Upper lobe of left lung (tissue), 6 donors: ENCODE results near the gene PBX4. TPM values are rescaled to one million over a fixed set of nuclear protein-coding genes. Genes with fewer than 3 reads are reported as not detected.

Experiments
- ATAC-seq, 2 donors: fragments of 200-7000 bp; cut with Tn5 transposase; one replicate each; pipeline ENCODE4 v1.9.1; 2022; ENCODE audit warnings: mild to moderate bottlenecking in 2 of 2, moderate library complexity in 2 of 2; ENCODE audit not compliant: low FRiP score in 2 of 2
- DNase-seq, 2 donors: peaks; one replicate each; pipeline ENCODE4 v3.0.0-alpha.2; 2019 to 2020
- H3K27ac ChIP-seq, 4 donors: fragments of 200-600 bp; sonication (generic); one replicate each; pipeline ENCODE4 v1.5.1; 2016 to 2019
- H3K27me3 ChIP-seq, 4 donors: fragments of 200-600 bp; sonication (generic); one replicate each; pipeline ENCODE4 v1.5.1; 2017 to 2019
- H3K36me3 ChIP-seq, 4 donors: fragments of 200-600 bp; sonication (generic); one replicate each; pipeline ENCODE4 v1.5.1; 2016 to 2019
- H3K4me1 ChIP-seq, 4 donors: fragments of 200-600 bp; sonication (generic); one replicate each; pipeline ENCODE4 v1.5.1; 2018 to 2019
- H3K4me3 ChIP-seq, 4 donors: fragments of 200-600 bp; sonication (generic); one replicate each; pipeline ENCODE4 v1.5.1; 2017 to 2019; ENCODE audit warnings: mild to moderate bottlenecking in 2 of 4, moderate library complexity in 1 of 4
- H3K9me3 ChIP-seq, 4 donors: fragments of 200-600 bp; sonication (generic); one replicate each; pipeline ENCODE4 v1.5.1; 2018 to 2019
- CTCF ChIP-seq, 6 experiments: fragments of 450-650 bp in 4 of 6; fragments of 200-600 bp in 2 of 6; sonication (generic) in 2 of 6; IDR thresholded peaks; one replicate each; pipeline ENCODE4 v1.5.1; 2016 to 2019; ENCODE audit warnings: antibody characterized with exemption in 6 of 6
- EP300 ChIP-seq, 4 donors: sonication (generic); formaldehyde crosslinking; IDR thresholded peaks; one replicate each; pipeline ENCODE4 v1.5.1; 2017; ENCODE audit warnings: antibody characterized with exemption in 4 of 4, control low read depth in 2 of 4
- POLR2A ChIP-seq, 4 donors: fragments of 450-650 bp; IDR thresholded peaks; one replicate each; pipeline ENCODE4 v1.5.1; 2016 to 2017; ENCODE audit warnings: antibody characterized with exemption in 4 of 4, mild to moderate bottlenecking in 2 of 4
- POLR2AphosphoS5 ChIP-seq, 2 donors: sonication (generic); formaldehyde crosslinking; IDR thresholded peaks; one replicate each; pipeline ENCODE4 v1.5.1; 2017; ENCODE audit warnings: antibody characterized with exemption in 2 of 2
- WGBS, 2 donors: methylation state at CpG; one replicate each; pipeline ENCODE4 v1.1.5; 2017 to 2018; 5-methylcytosine and 5-hydroxymethylcytosine counted together
- total RNA-seq, 6 donors: library from RNA; depleted of rRNA in 4 of 6; stranded (reverse); fragments of >200 nt in 4 of 6; gene quantifications; one replicate each; pipeline versions ENCODE4 v1.1.0 to v1.2.1, GENCODE V29; 2016 to 2021
- donor health status: DM: no; HTN: no; CAD: no; lungs with moderate emphysema.
- donor health status: DM: no; HTN: yes; CAD: no; lungs with severe emphysema.

The PBX4 gene
- total RNA-seq, 6 donors from 2014 or later, result 2.0 to 30.4 (median 5.8) TPM

- ATAC-seq (no peak), DNase-seq (no peak)
- Histone ChIP-seq H3K4me3 (no peak overlapping the region), H3K9me3 (no peaks in the 10 kb centered on the region), H3K27ac (no peak overlapping the region), H3K27me3 (no peaks in the 10 kb centered on the region), H3K36me3 (peaks cover 0 to 9% (median 2%) of the 10 kb centered on the region in 4 donors), H3K4me1 (no peaks in the 10 kb centered on the region)
- 75 to 83% methylated on average over 7 of the region's 7 CpGs for WGBS, 2 donors
- TF ChIP-seq POLR2A (IDR thresholded peaks at IDR 0.05) (no peak), EP300 (IDR thresholded peaks at IDR 0.05) (no peak), CTCF (IDR thresholded peaks at IDR 0.05) (no peak), POLR2AphosphoS5 (IDR thresholded peaks at IDR 0.05) (no peak)
These were observed 52.2 kb downstream of the PBX4 start for GRCh38 chr19:19566306-19566705.

- no peak overlapping the region for H3K4me3 ChIP-seq
- peak in 1 of 2 donors; percentile 6 for ATAC-seq
- H3K27me3 ChIP-seq, result no peaks in the 10 kb centered on the region
- no peak overlapping the region for H3K27ac ChIP-seq
- H3K36me3 ChIP-seq, result peaks cover 0 to 4% (median 2%) of the 10 kb centered on the region in 4 donors
- DNase-seq, result no peak
- no peaks in the 10 kb centered on the region for H3K4me1 ChIP-seq
- H3K9me3 ChIP-seq, result no peaks in the 10 kb centered on the region
- TF ChIP-seq POLR2AphosphoS5 (IDR thresholded peaks at IDR 0.05) (no peak), EP300 (IDR thresholded peaks at IDR 0.05) (no peak), POLR2A (IDR thresholded peaks at IDR 0.05) (no peak), CTCF (IDR thresholded peaks at IDR 0.05) (no peak)
- WGBS, 2 donors, result 94 to 96% methylated on average over 15 to 17 of the region's 17 CpGs
These were observed 55.1 kb downstream of the PBX4 start for GRCh38 chr19:19563348-19563848.

- peaks cover 0 to 4% (median 2%) of the 10 kb centered on the region in 4 donors for H3K36me3 ChIP-seq
- no peak overlapping the region for H3K4me3 ChIP-seq
- ATAC-seq (peak; percentile 6 to 12), DNase-seq (no peak)
- no peaks in the 10 kb centered on the region for H3K27me3 ChIP-seq
- H3K9me3 ChIP-seq, result no peaks in the 10 kb centered on the region
- 78 to 80% methylated on average over 13 to 17 of the region's 17 CpGs for WGBS, 2 donors
- TF ChIP-seq EP300 (IDR thresholded peaks at IDR 0.05) (no peak), CTCF (IDR thresholded peaks at IDR 0.05) (peak in 1 of 6 experiments; percentile 14)
- no peaks in the 10 kb centered on the region for H3K4me1 ChIP-seq
- no peak overlapping the region for H3K27ac ChIP-seq
These were observed 55.7 kb downstream of the PBX4 start for GRCh38 chr19:19562665-19563347.

- Histone ChIP-seq H3K27ac (no peak overlapping the region), H3K36me3 (peaks cover 0 to 4% (median under 1%) of the 10 kb centered on the region in 4 donors), H3K4me1 (no peaks in the 10 kb centered on the region), H3K27me3 (no peaks in the 10 kb centered on the region), H3K9me3 (no peaks in the 10 kb centered on the region), H3K4me3 (no peak overlapping the region)
- TF ChIP-seq POLR2AphosphoS5 (IDR thresholded peaks at IDR 0.05), result no peak
- no peak for TF ChIP-seq EP300 (IDR thresholded peaks at IDR 0.05)
- TF ChIP-seq POLR2A (IDR thresholded peaks at IDR 0.05), result no peak
- TF ChIP-seq CTCF (IDR thresholded peaks at IDR 0.05), result no peak
- DNase-seq, result no peak
- ATAC-seq, result no peak
- WGBS, 2 donors, result 82 to 88% methylated on average over 16 to 25 of the region's 26 CpGs
These were observed 56.4 kb downstream of the PBX4 start for GRCh38 chr19:19561946-19562664.
